ENCODE measurements around the gene PDE4A. TPM values are rescaled to one million over a fixed set of nuclear protein-coding genes. Genes with fewer than 3 reads are reported as not detected.

The PDE4A gene
- total RNA-seq, 1 experiment from 2014 or later = 2.6 TPM

GRCh38 chr19:10516064-10516385 is 95.7 kb downstream of the PDE4A start:
- Histone ChIP-seq H3K36me3 (replicated peaks; ENCODE audit: control insufficient read depth, insufficient read depth, low read length) (no peaks in the 10 kb centered on the region), H3K27me3 (ENCODE audit: control insufficient read depth, insufficient read depth, low read length) (peaks cover 45% of the 10 kb centered on the region), H3K4me3 (ENCODE audit: insufficient read depth, low read depth, low read length) (no peak overlapping the region; the same call in 1 of the 2 replicates)
- no peak for DNase-seq

DNA sequence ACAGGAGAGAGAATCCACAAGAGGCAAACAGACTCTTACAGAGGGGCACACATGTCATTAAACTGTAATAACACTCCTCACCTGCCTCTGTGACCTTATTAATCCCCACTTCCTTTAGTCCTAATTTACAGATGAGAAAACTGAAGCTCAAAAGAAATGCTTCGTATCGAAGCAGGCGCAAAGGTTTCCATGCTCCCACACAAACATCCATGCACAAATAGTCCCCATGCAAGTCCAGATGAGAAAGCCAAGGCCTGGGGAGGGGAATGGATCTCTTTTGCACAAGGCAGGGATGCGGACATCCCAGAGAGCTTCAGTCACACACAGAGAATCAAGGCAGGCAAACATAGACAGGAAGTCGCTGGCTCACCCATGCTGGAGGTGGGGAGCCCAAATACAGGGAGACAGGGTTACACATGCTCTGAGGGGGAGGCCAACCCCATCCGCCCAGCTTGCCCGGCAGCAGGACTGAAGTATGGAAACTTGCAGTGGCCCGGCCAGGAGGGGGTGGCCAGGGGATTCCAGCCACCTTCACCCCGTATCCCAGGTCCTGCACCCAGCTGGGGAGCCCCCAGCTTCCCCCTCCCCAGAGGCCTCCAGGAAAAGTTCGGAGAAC is 96.4 kb downstream of the PDE4A start:
- Histone ChIP-seq H3K27me3 (ENCODE audit: control insufficient read depth, insufficient read depth, low read length) (peaks cover 45% of the 10 kb centered on the region), H3K4me3 (ENCODE audit: insufficient read depth, low read depth, low read length) (peak overlapping the region; percentile 66)

DNA sequence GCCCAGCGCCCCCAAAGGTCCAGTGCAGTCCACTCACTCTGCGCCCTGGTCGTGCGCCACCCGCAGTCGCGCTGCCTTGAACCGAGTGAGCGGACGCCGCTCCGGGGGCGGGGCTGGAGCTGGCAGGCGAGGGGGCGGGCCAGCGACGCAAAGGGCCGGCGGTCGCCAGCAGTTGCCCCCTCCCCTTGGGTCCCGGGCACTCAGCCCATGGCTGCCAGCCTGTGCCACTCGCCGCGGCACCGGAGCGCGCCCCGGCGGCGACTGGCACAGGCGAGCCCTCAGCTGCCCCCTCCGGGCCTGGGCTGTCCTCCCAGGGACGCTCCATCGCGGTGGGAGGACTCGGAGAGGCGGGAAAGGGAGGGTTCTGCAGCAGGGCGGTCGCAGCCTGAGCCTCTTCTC is 97.0 kb downstream of the PDE4A start, which contains the start of gene S1PR5:
Gene S1PR5, minus strand, starts transcription at position 87 of the 399 bp plus-strand sequence. CDS start 2,436 bp downstream, outside the sequence.
- Histone ChIP-seq H3K27me3 (ENCODE audit: control insufficient read depth, insufficient read depth, low read length) (peaks cover 45% of the 10 kb centered on the region), H3K4me3 (ENCODE audit: insufficient read depth, low read depth, low read length) (peak within 1 kb of the TSS; percentile 66)

More for the DNA sequence above, 96.4 kb downstream of the PDE4A start:
- no peak for DNase-seq
- H3K36me3 ChIP-seq (replicated peaks; ENCODE audit: control insufficient read depth, insufficient read depth, low read length) = no peaks in the 10 kb centered on the region

DNA sequence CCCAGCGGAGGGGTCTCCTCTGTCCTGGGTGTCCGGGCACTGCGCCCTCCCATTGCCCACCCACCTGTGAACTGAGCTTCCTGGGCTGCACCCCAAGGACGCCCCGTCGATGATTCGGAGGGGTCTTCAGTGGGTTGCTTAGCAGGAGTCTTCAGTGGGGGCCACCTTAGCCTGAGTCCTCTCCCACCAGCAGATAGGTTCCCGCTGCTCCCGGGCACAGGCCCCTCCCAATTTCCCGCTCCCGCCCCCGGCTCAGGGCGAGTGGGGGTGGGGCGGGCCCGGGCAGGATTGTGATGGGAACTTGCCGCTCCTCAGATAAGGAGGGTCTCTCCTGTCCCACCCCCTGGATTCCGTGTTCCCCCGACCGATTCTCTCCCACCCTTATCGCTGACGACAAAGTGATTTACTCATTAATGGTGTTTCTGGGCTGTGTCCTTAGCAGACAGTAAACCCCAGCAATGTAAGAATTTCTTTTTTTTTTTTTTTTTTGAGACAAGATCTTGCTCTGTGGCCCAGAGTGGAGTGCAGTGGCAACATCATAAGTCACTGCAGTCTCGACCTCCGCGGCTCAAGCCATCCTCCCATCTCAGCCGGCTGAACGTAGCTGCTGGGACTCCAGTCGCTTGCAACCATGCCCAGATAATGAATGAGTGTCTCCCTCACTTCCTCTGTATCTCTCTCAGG is 97.6 kb downstream of the PDE4A start:
- Histone ChIP-seq H3K36me3 (replicated peaks; ENCODE audit: control insufficient read depth, insufficient read depth, low read length) (no peaks in the 10 kb centered on the region), H3K27me3 (ENCODE audit: control insufficient read depth, insufficient read depth, low read length) (peaks cover 45% of the 10 kb centered on the region), H3K4me3 (ENCODE audit: insufficient read depth, low read depth, low read length) (peak overlapping the region; percentile 66)
- peak; percentile 92 for DNase-seq

More for the DNA sequence above, 97.0 kb downstream of the PDE4A start, which contains the start of gene S1PR5:
- no peaks in the 10 kb centered on the region for H3K36me3 ChIP-seq (replicated peaks; ENCODE audit: control insufficient read depth, insufficient read depth, low read length)
- peak; percentile 92 for DNase-seq

GRCh38 chr19:10518444-10519361 is 98.4 kb downstream of the PDE4A start:
- Histone ChIP-seq H3K4me3 (ENCODE audit: insufficient read depth, low read depth, low read length) (peak overlapping the region; percentile 66), H3K36me3 (replicated peaks; ENCODE audit: control insufficient read depth, insufficient read depth, low read length) (no peaks in the 10 kb centered on the region), H3K27me3 (ENCODE audit: control insufficient read depth, insufficient read depth, low read length) (peaks cover 40% of the 10 kb centered on the region)
- peak; percentile 76 for DNase-seq

Other genes starting within 250 kb of the PDE4A start
- 128 and 129 TPM in 2 replicates for gene DNMT1, start 225.6 kb upstream of the PDE4A start, total RNA-seq (2014; rRNA removed; shearing (Covaris generic))
- 7.4 and 8.9 TPM in 2 replicates for gene S1PR2, start 189.2 kb upstream of the PDE4A start, total RNA-seq (2014; rRNA removed; shearing (Covaris generic))
- gene MRPL4, start 168.3 kb upstream of the PDE4A start, total RNA-seq (2014; rRNA removed; shearing (Covaris generic)) = 148 and 174 TPM in 2 replicates
- gene ICAM1, start 149.4 kb upstream of the PDE4A start, total RNA-seq (2014; rRNA removed; shearing (Covaris generic)) = 2.8 and 6.1 TPM in 2 replicates
- 1.7 and 2.4 TPM in 2 replicates for gene ICAM4, start 133.6 kb upstream of the PDE4A start, total RNA-seq (2014; rRNA removed; shearing (Covaris generic))
- gene ICAM5, start 130.6 kb upstream of the PDE4A start, total RNA-seq (2014; rRNA removed; shearing (Covaris generic)) = 0.83 and 3.7 TPM in 2 replicates
- gene ZGLP1, start 110.7 kb upstream of the PDE4A start, total RNA-seq (2014; rRNA removed; shearing (Covaris generic)) = 0.17 and 0.85 TPM in 2 replicates
- gene FDX2, start 104.5 kb upstream of the PDE4A start, total RNA-seq (2014; rRNA removed; shearing (Covaris generic)) = 22.3 and 40.8 TPM in 2 replicates
- gene RAVER1, start 87.0 kb upstream of the PDE4A start, total RNA-seq (2014; rRNA removed; shearing (Covaris generic)) = 32.2 and 36.1 TPM in 2 replicates
- 15.2 and 16.1 TPM in 2 replicates for gene ICAM3, start 80.9 kb upstream of the PDE4A start, total RNA-seq (2014; rRNA removed; shearing (Covaris generic))
- gene TYK2, start 40.0 kb upstream of the PDE4A start, total RNA-seq (2014; rRNA removed; shearing (Covaris generic)) = 48.0 and 48.3 TPM in 2 replicates
- 226 and 254 TPM in 2 replicates for gene CDC37, start 17.0 kb upstream of the PDE4A start, total RNA-seq (2014; rRNA removed; shearing (Covaris generic))
- 80.2 and 82.3 TPM in 2 replicates for gene KEAP1, start 82.8 kb downstream of the PDE4A start, total RNA-seq (2014; rRNA removed; shearing (Covaris generic))
- 14.7 and 16.1 TPM in 2 replicates for gene S1PR5, start 96.9 kb downstream of the PDE4A start, total RNA-seq (2014; rRNA removed; shearing (Covaris generic))
- gene ATG4D, start 123.4 kb downstream of the PDE4A start, total RNA-seq (2014; rRNA removed; shearing (Covaris generic)) = 95.6 and 105 TPM in 2 replicates
- 19.3 and 21.6 TPM in 2 replicates for gene KRI1, start 145.5 kb downstream of the PDE4A start, total RNA-seq (2014; rRNA removed; shearing (Covaris generic))
- 4.7 and 5.6 TPM in 2 replicates for gene CDKN2D, start 148.4 kb downstream of the PDE4A start, total RNA-seq (2014; rRNA removed; shearing (Covaris generic))
- gene AP1M2, start 166.8 kb downstream of the PDE4A start, total RNA-seq (2014; rRNA removed; shearing (Covaris generic)) = 16.4 and 23.7 TPM in 2 replicates
- gene SLC44A2, start 205.0 kb downstream of the PDE4A start, total RNA-seq (2014; rRNA removed; shearing (Covaris generic)) = 39.4 and 43.0 TPM in 2 replicates
- gene ILF3, start 233.8 kb downstream of the PDE4A start, total RNA-seq (2014; rRNA removed; shearing (Covaris generic)) = 354 and 378 TPM in 2 replicates